Stimulated activated CD4-positive, alpha-beta T cell treated with anti-CD3 and anti-CD28 coated beads, Interleukin-12 subunit alpha, Interleukin-12 subunit beta, amount 100 ng/mL, for 24 hours (primary cell): Measurements from ENCODE around the gene SFTPB.
"Not testable (repeated sequence)": the region's sequence is repeated elsewhere in the genome, so short reads cannot be mapped to it uniquely, and the experiment has no call there.

Experiments
- DNase-seq, 2 experiments: peaks; one replicate each; pipeline ENCODE4 v3.0.0-alpha.2; 2020; ENCODE audit warnings: low read depth in 2 of 2

The SFTPB gene

DNA sequence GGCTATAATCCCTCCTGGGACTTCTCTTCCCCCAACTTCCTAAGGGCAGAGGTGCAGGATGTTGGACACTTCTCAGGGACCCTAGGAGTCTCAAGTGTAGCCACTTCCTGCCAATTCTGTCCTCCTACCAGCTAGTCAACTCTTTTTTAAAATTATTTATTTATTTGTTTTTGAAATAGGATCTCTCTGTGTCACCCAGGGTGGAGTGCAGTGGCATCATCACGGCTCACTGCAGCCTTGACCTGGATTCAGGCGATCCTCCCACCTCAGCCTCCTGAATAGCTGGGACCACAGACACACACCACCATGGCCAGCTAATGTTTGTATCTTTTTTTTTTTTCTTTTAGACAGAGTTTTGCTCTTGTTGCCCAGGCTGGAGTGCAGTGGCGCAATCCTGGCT, 11.5 kb downstream of the SFTPB start:
- no peak for DNase-seq

GRCh38 chr2:85655961-85656417, 12.0 kb downstream of the SFTPB start:
- no peak for DNase-seq

- DNase-seq: no peak
Observed at GRCh38 chr2:85653996-85654395, 14.0 kb downstream of the SFTPB start.

GRCh38 chr2:85652056-85652455, 15.9 kb downstream of the SFTPB start:
- DNase-seq: no peak

DNA sequence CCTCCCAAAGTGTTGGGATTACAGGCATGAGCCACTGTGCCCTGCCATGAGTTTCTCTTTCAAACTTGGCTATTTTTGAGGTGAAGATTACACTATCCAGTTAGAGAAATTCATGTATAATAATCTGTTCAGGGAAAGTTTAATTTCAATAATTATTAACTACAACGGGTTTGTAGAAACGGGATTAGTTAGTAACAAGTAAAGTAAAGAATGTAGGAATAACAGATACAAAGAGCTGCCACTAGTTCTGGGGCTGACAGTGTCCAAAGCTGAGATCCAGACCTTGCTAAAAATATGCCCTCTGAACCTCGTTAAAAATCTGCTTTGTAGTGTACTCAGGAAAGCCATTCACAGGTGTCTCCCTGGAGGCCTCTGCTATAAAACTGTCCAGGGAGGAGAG, 16.9 kb downstream of the SFTPB start:
- no peak for DNase-seq

DNA sequence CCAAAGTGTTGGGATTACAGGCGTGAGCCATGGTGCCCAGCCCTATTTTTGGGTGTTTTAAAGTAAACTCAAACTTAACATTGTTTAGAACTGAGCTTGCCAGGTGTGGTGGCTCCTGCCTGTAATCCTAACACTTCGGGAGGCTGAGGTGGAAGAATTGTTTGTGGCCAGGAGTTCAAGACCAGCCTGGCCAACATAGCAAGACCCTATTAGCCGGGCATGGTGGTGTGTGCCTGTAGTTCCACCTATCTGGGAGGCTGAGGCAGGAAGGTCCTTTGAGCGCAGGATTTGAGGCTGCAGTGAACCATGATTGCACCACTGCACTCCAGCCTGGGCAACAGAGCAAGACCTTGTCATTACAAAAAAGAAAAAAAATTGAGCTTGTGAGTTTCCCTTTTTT, 17.5 kb downstream of the SFTPB start:
- no peak for DNase-seq

- DNase-seq: no peak
Observed at GRCh38 chr2:85649201-85650190, 18.5 kb downstream of the SFTPB start.

DNA sequence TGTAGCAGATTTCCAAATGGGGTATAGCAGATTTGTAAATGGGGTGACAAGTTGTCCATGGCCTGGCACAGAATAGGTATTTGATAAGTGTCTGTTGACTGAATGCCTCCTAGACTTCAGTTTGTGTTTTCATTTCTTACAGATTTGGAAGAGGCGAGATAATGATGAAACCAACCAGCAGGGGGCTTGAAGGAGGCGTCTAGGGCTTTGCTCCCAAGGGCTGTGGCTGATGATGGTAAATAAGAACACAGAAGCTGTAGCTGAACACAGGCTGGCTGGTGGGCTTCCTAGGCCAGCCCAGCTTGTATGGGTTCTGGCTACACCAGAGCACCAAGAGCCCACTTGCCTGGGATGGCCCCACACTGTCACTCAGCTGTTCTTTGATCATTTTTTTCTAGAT, 19.4 kb downstream of the SFTPB start:
- no peak for DNase-seq

DNA sequence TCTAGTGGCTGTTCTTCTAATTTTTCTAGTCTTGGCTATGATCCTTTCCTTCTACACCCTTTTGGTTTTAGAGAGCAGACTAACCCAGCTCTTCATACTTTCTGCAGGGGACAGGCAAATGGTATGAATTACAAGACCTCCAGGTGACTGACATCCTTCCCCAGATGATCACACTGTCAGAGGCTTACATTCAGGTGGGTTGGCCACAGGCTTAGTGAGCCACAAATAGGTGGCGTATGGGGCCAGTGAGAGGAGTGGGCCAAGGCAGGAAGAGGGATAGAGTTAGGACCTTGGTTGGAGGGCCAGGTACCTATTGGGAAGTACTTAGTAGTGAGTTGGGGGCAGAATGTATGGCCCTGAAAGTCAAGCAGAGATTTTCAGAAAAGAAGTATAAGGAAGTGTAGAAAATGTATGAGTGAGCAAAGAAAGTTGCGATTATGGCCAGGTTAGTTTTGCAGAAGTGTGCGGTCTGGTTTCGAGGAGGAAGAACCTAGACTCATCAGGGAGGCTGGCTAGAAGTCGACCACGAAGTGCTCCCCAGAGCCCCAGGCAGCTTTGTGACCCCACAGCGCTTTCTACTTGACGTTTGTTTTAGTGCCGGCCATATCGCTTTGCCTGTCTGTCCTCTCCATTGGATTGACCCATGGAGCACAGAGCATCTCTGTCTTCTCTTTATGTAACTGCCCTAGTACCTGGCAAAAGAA, 20.0 kb downstream of the SFTPB start:
- DNase-seq: no peak

DNA sequence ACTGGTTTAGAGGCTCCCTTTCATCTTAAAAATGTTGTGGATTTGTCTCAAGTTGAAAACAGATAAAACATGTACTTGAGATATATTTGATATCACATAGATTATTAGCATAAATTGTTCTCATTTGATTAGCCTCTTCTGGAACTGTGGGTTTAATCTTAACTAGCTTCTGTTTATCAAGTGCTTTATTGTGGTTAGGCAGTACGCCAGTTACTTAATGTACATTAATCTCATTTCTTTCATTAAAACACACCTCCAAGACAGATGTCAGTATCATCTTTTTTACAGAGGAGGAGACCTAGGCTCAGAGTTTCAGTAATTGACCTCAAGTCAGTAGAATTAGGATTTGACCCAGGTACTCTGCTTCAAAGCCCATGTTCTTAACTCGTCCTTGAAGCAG, 21.8 kb downstream of the SFTPB start:
- DNase-seq: no peak

DNA sequence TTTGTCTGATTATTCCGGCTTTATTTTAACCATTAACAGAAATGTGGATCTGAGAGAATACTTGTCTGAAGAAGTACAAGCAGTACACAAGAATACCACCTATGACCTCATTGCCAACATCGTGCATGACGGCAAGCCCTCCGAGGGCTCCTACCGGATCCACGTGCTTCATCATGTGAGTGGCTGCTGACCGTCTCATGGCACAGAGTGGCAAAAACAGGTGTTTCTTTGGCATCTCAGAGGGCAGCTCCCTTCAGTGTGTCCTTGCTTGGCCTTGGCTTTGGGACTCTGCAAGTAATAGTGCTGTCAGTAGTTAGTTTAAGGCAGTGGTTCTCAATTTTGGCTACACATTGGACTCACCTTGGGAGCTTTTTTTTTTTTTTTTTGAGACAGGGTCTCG, 23.1 kb downstream of the SFTPB start:
- DNase-seq: no peak

DNA sequence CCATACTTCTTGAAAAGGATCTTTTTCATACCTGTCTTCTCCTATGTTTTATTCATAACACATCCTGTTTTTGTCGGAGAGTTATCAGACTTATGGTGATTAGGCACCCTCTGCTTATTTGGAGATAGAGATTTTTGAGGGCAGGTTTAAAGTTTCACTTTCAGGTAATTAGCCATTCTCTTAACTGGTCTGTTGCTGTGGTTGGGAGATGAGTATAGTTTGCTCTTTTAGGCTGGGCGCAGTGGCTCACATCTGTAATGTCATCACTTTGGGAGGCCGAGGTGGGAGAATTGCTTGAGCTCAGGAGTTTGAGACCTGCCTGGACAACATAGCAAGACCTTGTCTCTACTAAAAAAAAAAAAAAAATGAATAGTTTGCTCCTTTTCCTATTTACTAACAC, 25.3 kb downstream of the SFTPB start:
- DNase-seq: no peak

DNA sequence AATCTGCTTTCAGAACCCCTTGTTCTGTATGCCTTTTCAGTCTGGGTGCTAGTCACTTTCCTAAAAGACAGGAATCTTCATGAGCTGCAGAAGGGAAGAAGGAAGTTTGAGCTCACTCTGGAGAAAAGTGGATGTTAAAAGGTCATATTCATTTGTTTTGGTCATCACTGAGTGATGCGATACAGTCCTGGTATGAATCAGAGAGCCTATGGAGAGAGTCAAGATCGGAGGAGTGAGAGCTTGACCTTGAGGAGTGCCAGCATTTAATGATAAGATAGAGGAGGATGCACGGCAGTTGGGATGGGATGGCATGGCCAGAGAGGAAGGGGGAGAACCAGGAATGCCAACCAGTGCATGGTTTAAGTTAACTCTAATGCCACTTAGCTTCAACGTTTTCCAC, 32.4 kb downstream of the SFTPB start:
- DNase-seq: no peak

- DNase-seq: no peak
Observed at GRCh38 chr2:85635011-85635410, 33.0 kb downstream of the SFTPB start.

DNA sequence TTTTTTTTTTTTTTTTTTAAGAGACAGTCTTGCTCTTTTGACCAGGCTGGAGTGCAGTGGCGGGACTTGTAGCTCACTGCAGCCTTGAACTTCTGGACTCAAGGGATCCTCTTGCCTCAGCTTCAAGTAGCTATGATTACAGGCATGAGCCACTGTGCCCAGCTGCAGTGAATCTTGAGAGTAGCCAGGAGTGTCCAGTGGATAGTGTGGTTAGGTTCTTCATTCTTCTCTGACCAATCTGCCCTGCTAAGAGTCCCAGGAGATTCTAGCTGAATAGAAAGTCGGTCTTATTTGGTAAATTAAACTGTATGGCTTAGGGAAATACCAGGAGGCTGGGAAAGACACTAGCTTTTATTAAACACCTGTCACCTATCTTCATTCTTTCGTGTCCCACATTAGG, 36.7 kb downstream of the SFTPB start:
- no peak for DNase-seq

DNA sequence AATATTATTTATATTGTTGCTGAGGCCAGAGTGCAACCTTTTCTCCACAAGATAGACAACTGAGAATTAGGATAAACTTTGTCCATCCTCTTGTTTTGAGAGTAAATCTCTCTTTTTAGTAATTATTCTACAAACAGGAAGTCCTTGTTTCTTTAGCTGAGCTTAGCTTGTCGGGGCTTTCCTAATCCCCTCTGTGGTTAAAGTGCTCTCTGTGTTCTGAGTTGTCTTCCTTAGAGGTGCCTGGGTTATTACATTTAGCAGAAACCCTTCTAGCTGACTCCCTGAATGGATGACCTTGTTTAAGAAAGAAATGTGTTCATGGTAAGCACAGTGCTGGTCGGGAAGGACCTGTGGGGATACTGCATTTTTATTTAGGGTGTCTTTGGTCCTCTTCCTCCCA, 39.3 kb downstream of the SFTPB start:
- no peak for DNase-seq

GRCh38 chr2:85623991-85624390, 44.0 kb downstream of the SFTPB start:
- no peak for DNase-seq

DNA sequence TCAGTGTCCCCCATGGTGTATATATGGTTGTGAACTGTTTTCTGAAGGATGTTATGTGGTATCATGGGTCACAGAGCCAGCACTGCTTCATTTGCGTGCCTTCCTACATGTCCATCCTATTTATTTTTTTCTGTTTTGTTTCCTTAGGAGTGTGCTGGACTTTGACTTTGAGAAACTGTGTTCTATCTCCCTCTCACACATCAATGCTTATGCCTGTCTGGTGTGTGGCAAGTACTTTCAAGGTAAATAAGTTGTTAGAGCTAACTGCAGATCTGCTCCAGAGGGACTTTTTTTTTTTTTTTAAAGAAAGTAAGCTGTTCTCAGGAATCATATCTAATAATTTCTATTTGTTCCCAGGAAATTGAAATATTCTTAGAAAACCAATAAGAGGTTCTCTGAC, 46.7 kb downstream of the SFTPB start:
- no peak for DNase-seq

DNA sequence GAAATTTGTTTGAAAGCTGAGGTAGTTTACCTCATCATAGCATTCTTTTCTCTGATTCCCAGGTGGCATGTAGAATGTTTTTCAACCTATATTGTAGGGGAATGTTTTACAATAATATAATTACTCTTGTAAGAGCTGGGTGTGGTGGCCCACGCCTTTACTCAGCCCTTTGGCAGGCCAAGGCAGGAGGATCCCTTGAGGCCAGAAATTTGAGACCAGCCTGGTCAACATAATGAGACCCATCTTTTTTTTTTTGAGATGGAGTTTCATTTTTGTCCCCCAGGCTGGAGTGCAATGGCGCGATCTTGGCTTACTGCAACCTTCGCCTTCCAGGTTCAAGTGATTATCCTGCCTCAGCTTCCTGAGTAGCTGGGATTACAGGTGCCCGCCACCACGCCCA, 48.4 kb downstream of the SFTPB start:
- DNase-seq: no peak

DNA sequence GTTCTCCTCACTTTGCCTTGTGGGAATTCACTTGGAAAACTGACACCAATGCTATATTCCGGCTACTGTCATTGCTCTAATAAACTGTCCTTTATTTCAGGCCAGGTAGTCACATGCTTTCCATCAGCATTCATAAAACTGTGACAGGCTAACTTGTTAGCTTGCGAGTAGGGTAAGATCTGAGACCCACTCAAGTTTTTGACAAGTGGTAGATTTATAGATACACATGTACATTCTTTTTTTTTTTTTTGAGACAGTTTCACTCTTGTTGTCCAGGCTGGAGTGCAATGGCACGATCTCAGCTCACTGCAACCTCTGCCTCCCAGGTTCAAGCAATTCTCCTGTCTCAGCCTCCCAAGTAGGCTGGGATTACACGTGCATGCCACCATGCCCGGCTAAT, 50.3 kb downstream of the SFTPB start:
- DNase-seq: not testable (repeated sequence)

DNA sequence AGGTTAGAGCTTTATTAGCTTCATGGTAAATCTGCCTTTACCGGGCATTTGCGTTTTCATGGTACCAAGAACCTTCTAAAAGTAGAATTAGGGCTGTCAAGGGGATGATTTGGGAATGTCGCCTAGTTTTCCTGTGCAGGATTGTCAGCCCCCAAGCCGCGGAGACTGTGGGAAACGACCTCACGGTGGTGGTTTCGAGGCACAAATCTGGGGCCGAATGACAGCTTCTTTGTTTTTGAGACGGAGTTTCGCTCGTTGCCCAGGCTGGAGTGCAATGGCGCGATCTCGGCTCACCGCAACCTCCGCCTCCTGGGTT, 52.6 kb downstream of the SFTPB start:
- DNase-seq: no peak

DNA sequence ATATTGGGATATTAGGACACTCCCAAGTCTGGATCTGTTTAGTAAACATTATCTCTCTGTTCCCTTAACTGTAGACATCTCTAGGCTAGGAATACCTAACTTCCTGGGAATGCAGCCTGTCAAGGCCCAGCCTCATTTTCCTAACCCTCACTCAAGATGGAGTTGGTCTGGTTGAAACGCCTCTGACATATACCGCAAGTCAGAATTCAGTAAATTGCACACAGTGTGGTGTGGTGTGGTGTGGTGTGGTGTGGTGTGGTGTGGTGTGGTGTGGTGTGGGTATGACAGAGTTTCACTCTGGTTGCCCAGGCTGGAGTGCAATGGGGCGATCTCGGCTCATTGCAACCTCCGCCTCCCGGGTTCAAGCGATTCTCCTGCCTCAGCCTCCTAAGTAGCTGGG, 53.2 kb downstream of the SFTPB start:
- DNase-seq: not testable (repeated sequence)
